H9 (cell line): ENCODE results near the gene ARMC12. TPM values are rescaled to one million over a fixed set of nuclear protein-coding genes. Genes with fewer than 3 reads are reported as not detected.

ENCODE experiments used
- DNase-seq: peaks from one replicate; pipeline ENCODE4 v3.0.0-alpha.2; 2017
- H2AFZ ChIP-seq: one replicate; pipeline ENCODE4 v1.6.1; 2013; ENCODE audit warnings: mild to moderate bottlenecking, low read length, control low read depth, moderate library complexity
- H2AK5ac ChIP-seq: 2 replicates; pipeline ENCODE4 v1.6.1; 2013; ENCODE audit warnings: low read length, control low read depth, mixed read lengths; ENCODE audit not compliant: insufficient read length
- H2BK120ac ChIP-seq: one replicate; pipeline ENCODE4 v1.6.1; 2013; ENCODE audit warnings: low read depth, mild to moderate bottlenecking, low read length, control low read depth, inconsistent platforms; ENCODE audit not compliant: poor library complexity, severe bottlenecking
- H2BK12ac ChIP-seq: 2 replicates; pipeline ENCODE4 v1.6.1; 2013; ENCODE audit warnings: low read length, control low read depth, mixed read lengths, low read depth; ENCODE audit not compliant: insufficient read length
- H2BK15ac ChIP-seq: 2 replicates; pipeline ENCODE4 v1.6.1; 2013; ENCODE audit warnings: low read depth, low read length, control low read depth
- H2BK20ac ChIP-seq: one replicate; pipeline ENCODE4 v1.6.1; 2013; ENCODE audit warnings: low read depth, mild to moderate bottlenecking, low read length, control low read depth, inconsistent platforms; ENCODE audit not compliant: poor library complexity, severe bottlenecking
- H2BK5ac ChIP-seq: 2 replicates; pipeline ENCODE4 v1.6.1; 2013; ENCODE audit warnings: low read length, control low read depth, mixed read lengths; ENCODE audit not compliant: insufficient read length
- H3K14ac ChIP-seq: 2 replicates; pipeline ENCODE4 v1.6.1; 2013; ENCODE audit warnings: low read length, control low read depth; ENCODE audit not compliant: insufficient read depth
- H3K18ac ChIP-seq: 2 replicates; pipeline ENCODE4 v1.6.1; 2013; ENCODE audit warnings: low read depth, mild to moderate bottlenecking, mixed read lengths, low read length, control low read depth; ENCODE audit not compliant: insufficient read length
- H3K23ac ChIP-seq: 2 replicates; pipeline ENCODE4 v1.6.1; 2013; ENCODE audit warnings: low read length, control low read depth, mixed read lengths, low read depth; ENCODE audit not compliant: insufficient read length
- H3K23me2 ChIP-seq: 2 replicates; pipeline ENCODE4 v1.6.1; 2013; ENCODE audit warnings: low read depth, mild to moderate bottlenecking, mixed read lengths, low read length, control low read depth; ENCODE audit not compliant: insufficient read length, poor library complexity, severe bottlenecking
- H3K27ac ChIP-seq: 2 replicates; pipeline ENCODE4 v1.5.1; 2013; ENCODE audit warnings: low read length, control low read depth, mixed read lengths, low read depth; ENCODE audit not compliant: insufficient read length
- H3K27me3 ChIP-seq: 2 replicates; pipeline ENCODE4 v1.6.1; 2013; ENCODE audit warnings: low read length, control low read depth, inconsistent platforms; ENCODE audit not compliant: insufficient read depth
- H3K4ac ChIP-seq: 2 replicates; pipeline ENCODE4 v1.6.1; 2013; ENCODE audit warnings: low read depth, mild to moderate bottlenecking, control low read depth, inconsistent platforms, low read length, moderate library complexity
- H3K4me1 ChIP-seq: 2 replicates; pipeline ENCODE4 v1.6.1; 2013; ENCODE audit warnings: low read length, control low read depth, inconsistent platforms; ENCODE audit not compliant: insufficient read depth
- H3K4me2 ChIP-seq: 2 replicates; pipeline ENCODE4 v1.6.1; 2013; ENCODE audit warnings: low read length, control low read depth, mixed read lengths; ENCODE audit not compliant: insufficient read length, insufficient read depth
- H3K56ac ChIP-seq: 2 replicates; pipeline ENCODE4 v1.6.1; 2013; ENCODE audit warnings: low read depth, mild to moderate bottlenecking, mixed read lengths, low read length, control low read depth; ENCODE audit not compliant: insufficient read length
- H3K79me1 ChIP-seq: 2 replicates; pipeline ENCODE4 v1.6.1; 2013; ENCODE audit warnings: low read depth, mild to moderate bottlenecking, moderate library complexity, low read length, control low read depth, inconsistent platforms; ENCODE audit not compliant: insufficient read depth, poor library complexity, severe bottlenecking
- H3K79me2 ChIP-seq: 2 replicates; pipeline ENCODE4 v1.6.1; 2013; ENCODE audit warnings: low read length, control low read depth, inconsistent platforms; ENCODE audit not compliant: insufficient read depth
- H3K9ac ChIP-seq: 2 replicates; pipeline ENCODE4 v1.6.1; 2013; ENCODE audit warnings: low read length, control low read depth, mixed read lengths; ENCODE audit not compliant: insufficient read length; ENCODE audit errors: extremely low read depth
- H3K9me3 ChIP-seq: one replicate; pipeline ENCODE4 v1.6.1; 2013; ENCODE audit warnings: low read depth, low read length, inconsistent platforms; ENCODE audit not compliant: control insufficient read depth
- H3T11ph ChIP-seq: one replicate; pipeline ENCODE4 v1.6.1; 2013; ENCODE audit warnings: mild to moderate bottlenecking, low read length, control low read depth, inconsistent platforms
- H4K20me1 ChIP-seq: one replicate; pipeline ENCODE4 v1.6.1; 2013; ENCODE audit not compliant: control insufficient read depth, insufficient read length, insufficient read depth
- H4K5ac ChIP-seq: 2 replicates; pipeline ENCODE4 v1.6.1; 2013; ENCODE audit warnings: low read depth, mild to moderate bottlenecking, mixed read lengths, low read length, control low read depth; ENCODE audit not compliant: insufficient read length
- H4K8ac ChIP-seq: replicated peaks from 2 replicates; pipeline ENCODE4 v1.6.1; 2013; ENCODE audit warnings: low read length, control low read depth, mixed read lengths, low read depth; ENCODE audit not compliant: insufficient read length
- H4K91ac ChIP-seq: 2 replicates; pipeline ENCODE4 v1.6.1; 2013; ENCODE audit warnings: low read depth, mild to moderate bottlenecking, moderate library complexity, mixed read lengths, low read length, control low read depth; ENCODE audit not compliant: insufficient read length
- H3K27ac Mint-ChIP-seq, 3 experiments: 2 replicates in 2 of 3; 3 replicates in 1 of 3; pipeline ENCODE4 v1.8.0; 2020 to 2021; ENCODE audit warnings: mixed read lengths in 3 of 3, mild to moderate bottlenecking in 1 of 3, moderate library complexity in 1 of 3
- H3K27me3 Mint-ChIP-seq: 2 replicates; pipeline ENCODE4 v1.8.0; 2021; ENCODE audit warnings: low read depth, mild to moderate bottlenecking, moderate library complexity, mixed read lengths
- H3K36me3 Mint-ChIP-seq, 3 experiments: 2 replicates in 2 of 3; 3 replicates in 1 of 3; pipeline ENCODE4 v1.8.0; 2020 to 2021; ENCODE audit warnings: low read depth in 3 of 3, mixed read lengths in 3 of 3; ENCODE audit not compliant: insufficient read depth in 1 of 3
- H3K4me1 Mint-ChIP-seq, 2 experiments: 2 replicates each; pipeline ENCODE4 v1.8.0; 2020; ENCODE audit warnings: mixed read lengths in 2 of 2
- H3K4me3 Mint-ChIP-seq, 2 experiments: 2 replicates in 1 of 2; 3 replicates in 1 of 2; pipeline ENCODE4 v1.8.0; 2020 to 2021; ENCODE audit warnings: mild to moderate bottlenecking in 2 of 2, mixed read lengths in 2 of 2, moderate library complexity in 1 of 2
- H3K9me3 Mint-ChIP-seq, 2 experiments: 2 replicates in 1 of 2; 3 replicates in 1 of 2; pipeline ENCODE4 v1.8.0; 2020; ENCODE audit warnings: mild to moderate bottlenecking in 2 of 2, mixed read lengths in 2 of 2, moderate library complexity in 1 of 2
- WGBS: extraction: QIAGEN DNeasy Blood & Tissue Kit; methylation state at CpG from one replicate; pipeline ENCODE4 v1.1.7; 2013; ENCODE audit warnings: missing lambda C conversion rate, low lambda C conversion rate, mixed read lengths; ENCODE audit not compliant: insufficient read length; ENCODE audit errors: extremely low coverage; 5-methylcytosine and 5-hydroxymethylcytosine counted together
- total RNA-seq: library from RNA; stranded (reverse); gene quantifications from 2 replicates; pipeline ENCODE4 v1.2.1, GENCODE V29; 2021
- TF ChIP-seq, protein P1 (sequence below): fragments of 200-600 bp; sonication (generic); conservative IDR thresholded peaks from 3 replicates; pipeline ENCODE4 v1.8.0; 2021; ENCODE audit warnings: antibody characterized with exemption, mild to moderate bottlenecking

Gene ARMC12
- total RNA-seq, 1 experiment from 2014 or later: 1.7 TPM

DNA sequence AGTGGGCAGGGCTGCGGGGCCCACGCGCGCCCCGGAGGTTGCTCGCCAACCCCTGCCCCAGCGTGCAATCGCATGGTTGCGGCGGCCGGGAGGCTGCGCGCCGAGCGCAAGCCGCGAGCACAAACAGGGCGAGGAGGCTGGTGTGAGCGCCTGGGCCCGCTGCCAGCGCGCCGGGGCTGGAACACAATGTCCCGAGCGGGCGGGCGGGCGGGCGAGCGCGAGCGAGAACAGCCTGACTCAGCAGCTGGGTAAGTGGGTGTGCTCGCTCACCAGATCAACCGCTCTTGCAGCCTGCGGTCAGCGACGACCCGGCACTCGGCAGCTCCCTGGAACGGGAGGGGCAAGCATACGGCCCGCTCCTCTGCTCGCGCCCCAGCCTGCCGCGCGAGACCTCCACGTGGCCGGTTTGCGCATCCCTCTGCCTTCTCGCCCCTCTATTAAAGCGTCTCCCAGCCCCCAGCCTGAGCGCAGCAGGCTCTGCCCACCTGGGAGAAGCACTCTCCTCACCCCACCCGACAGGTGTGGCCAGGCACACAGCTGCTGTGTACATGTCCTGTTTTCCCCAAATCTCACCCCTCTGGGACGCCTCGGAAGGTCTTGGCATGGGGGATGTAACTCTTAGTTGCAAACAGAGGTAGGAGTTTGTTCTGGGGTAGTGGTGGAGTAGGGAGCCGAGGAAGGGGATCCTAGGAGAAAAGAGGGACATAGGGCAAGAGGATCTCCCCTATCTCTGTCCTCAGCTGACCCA is 8.7 kb upstream of the ARMC12 start:
- Histone ChIP-seq H3K4me2 (peak overlapping the region; percentile 79), H2BK20ac (no peak overlapping the region), H2BK15ac (no peak overlapping the region), H3T11ph (no peak overlapping the region), H3K4ac (no peak overlapping the region), H4K20me1 (no peaks in the 10 kb centered on the region), H3K27me3 (peaks cover 2% of the 10 kb centered on the region; the same call in 1 of the 2 replicates), H2BK12ac (no peak overlapping the region), H3K27ac (no peak overlapping the region), H3K4me1 (peaks cover 19% of the 10 kb centered on the region), H2BK5ac (no peak overlapping the region), H2BK120ac (no peak overlapping the region), H3K18ac (peak overlapping the region; percentile 79), H2AFZ (no peak overlapping the region), H4K91ac (no peak overlapping the region), H3K79me2 (no peaks in the 10 kb centered on the region), H3K23ac (no peak overlapping the region), H3K14ac (peak overlapping the region; percentile 69), H3K79me1 (no peaks in the 10 kb centered on the region), H4K8ac (no peak overlapping the region), H3K9ac (peak overlapping the region; percentile 50), H4K5ac (no peak overlapping the region), H2AK5ac (no peak overlapping the region), H3K56ac (no peak overlapping the region), H3K23me2 (peaks cover 11% of the 10 kb centered on the region), H3K9me3 (no peaks in the 10 kb centered on the region)
- peak overlapping the region; percentile 4 to 90 (median 81); a peak in 4 of 7 replicates for H3K27ac Mint-ChIP-seq
- peaks cover 32% of the 10 kb centered on the region for H3K27me3 Mint-ChIP-seq
- no peaks in the 10 kb centered on the region for H3K9me3 Mint-ChIP-seq
- WGBS: no CpG with 5 or more reads among the region's 57 CpGs
- DNase-seq: peak; percentile 64
- TF ChIP-seq, protein P1, sequence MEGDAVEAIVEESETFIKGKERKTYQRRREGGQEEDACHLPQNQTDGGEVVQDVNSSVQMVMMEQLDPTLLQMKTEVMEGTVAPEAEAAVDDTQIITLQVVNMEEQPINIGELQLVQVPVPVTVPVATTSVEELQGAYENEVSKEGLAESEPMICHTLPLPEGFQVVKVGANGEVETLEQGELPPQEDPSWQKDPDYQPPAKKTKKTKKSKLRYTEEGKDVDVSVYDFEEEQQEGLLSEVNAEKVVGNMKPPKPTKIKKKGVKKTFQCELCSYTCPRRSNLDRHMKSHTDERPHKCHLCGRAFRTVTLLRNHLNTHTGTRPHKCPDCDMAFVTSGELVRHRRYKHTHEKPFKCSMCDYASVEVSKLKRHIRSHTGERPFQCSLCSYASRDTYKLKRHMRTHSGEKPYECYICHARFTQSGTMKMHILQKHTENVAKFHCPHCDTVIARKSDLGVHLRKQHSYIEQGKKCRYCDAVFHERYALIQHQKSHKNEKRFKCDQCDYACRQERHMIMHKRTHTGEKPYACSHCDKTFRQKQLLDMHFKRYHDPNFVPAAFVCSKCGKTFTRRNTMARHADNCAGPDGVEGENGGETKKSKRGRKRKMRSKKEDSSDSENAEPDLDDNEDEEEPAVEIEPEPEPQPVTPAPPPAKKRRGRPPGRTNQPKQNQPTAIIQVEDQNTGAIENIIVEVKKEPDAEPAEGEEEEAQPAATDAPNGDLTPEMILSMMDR: no peak
- H3K4me1 Mint-ChIP-seq: peaks cover 54 to 57% of the 10 kb centered on the region in 2 experiments
- peak overlapping the region; percentile 78 to 88 for H3K4me3 Mint-ChIP-seq
- H3K36me3 Mint-ChIP-seq: no peaks in the 10 kb centered on the region; a peak in 1 of 7 replicates
